ENCODE results near the gene PAGR1.

GRCh38 chr16:29791845-29792807 lies 23.8 kb upstream of the PAGR1 start:
- TF ChIP-seq, protein P1, sequence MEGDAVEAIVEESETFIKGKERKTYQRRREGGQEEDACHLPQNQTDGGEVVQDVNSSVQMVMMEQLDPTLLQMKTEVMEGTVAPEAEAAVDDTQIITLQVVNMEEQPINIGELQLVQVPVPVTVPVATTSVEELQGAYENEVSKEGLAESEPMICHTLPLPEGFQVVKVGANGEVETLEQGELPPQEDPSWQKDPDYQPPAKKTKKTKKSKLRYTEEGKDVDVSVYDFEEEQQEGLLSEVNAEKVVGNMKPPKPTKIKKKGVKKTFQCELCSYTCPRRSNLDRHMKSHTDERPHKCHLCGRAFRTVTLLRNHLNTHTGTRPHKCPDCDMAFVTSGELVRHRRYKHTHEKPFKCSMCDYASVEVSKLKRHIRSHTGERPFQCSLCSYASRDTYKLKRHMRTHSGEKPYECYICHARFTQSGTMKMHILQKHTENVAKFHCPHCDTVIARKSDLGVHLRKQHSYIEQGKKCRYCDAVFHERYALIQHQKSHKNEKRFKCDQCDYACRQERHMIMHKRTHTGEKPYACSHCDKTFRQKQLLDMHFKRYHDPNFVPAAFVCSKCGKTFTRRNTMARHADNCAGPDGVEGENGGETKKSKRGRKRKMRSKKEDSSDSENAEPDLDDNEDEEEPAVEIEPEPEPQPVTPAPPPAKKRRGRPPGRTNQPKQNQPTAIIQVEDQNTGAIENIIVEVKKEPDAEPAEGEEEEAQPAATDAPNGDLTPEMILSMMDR (IDR thresholded peaks at IDR 0.05; ENCODE audit: poor library complexity, severe bottlenecking), result no peak
- TF ChIP-seq SMC3 (conservative IDR thresholded peaks at IDR 0.05; ENCODE audit: poor library complexity) (no peak), REST (IDR thresholded peaks at IDR 0.05; ENCODE audit: borderline replicate concordance) (no peak), EP300 (conservative IDR thresholded peaks at IDR 0.05; ENCODE audit: poor library complexity, severe bottlenecking) (no peak), RAD21 (conservative IDR thresholded peaks at IDR 0.05) (no peak), EZH2 (IDR thresholded peaks at IDR 0.05; ENCODE audit: borderline replicate concordance, insufficient read depth, low read length, poor library complexity, severe bottlenecking) (no peak), MXI1 (conservative IDR thresholded peaks at IDR 0.05; ENCODE audit: poor library complexity, severe bottlenecking) (no peak), TAF1 (IDR thresholded peaks at IDR 0.05; ENCODE audit: low read depth) (no peak), POLR2AphosphoS5 (IDR thresholded peaks at IDR 0.05) (no peak)
